ENCODE results near the gene LRIG3. TPM values are rescaled to one million over a fixed set of nuclear protein-coding genes. Genes with fewer than 3 reads are reported as not detected.

LRIG3 gene
- total and polyA plus RNA-seq, 2 of the 8 experiments (the other 6 are each of a cell fraction or from before 2014, with no cell fraction given): 6.5 to 9.1 TPM

- H3K27me3 ChIP-seq (replicated peaks in 1 of 4; ENCODE audit: control insufficient read depth in 3 of 4, extremely low read depth in 1 of 4, insufficient read depth in 3 of 4, low read length in 3 of 4): no peaks in the 10 kb centered on the region
- no peak overlapping the region for H3K4me3 ChIP-seq (ENCODE audit: extremely low read depth in 1 of 4, insufficient read depth in 2 of 4, low read depth in 3 of 4, low read length in 4 of 4)
- H3K14ac ChIP-seq (ENCODE audit: insufficient read length): no peak overlapping the region
- H2BK120ac ChIP-seq (replicated peaks; ENCODE audit: low read depth, low read length): no peak overlapping the region
- H4K91ac ChIP-seq (replicated peaks; ENCODE audit: insufficient read length, low read length): no peak overlapping the region
- no peak overlapping the region for H3K27ac ChIP-seq (ENCODE audit: low read depth, low read length)
- no peak overlapping the region for H2BK15ac ChIP-seq (ENCODE audit: low read length)
- no peak overlapping the region for H3K56ac ChIP-seq (replicated peaks; ENCODE audit: insufficient read length, low read depth, low read length)
- ChIA-PET CTCF (ENCODE audit: partially characterized antibody) (no interaction called here), POLR2A (ENCODE audit: partially characterized antibody) (no interaction called here)
- H3K9me3 ChIP-seq (ENCODE audit: insufficient read depth in 2 of 2, low read depth in 1 of 2, low read length in 1 of 2): no peaks in the 10 kb centered on the region
- H3K23me2 ChIP-seq (ENCODE audit: low read depth, low read length): no peaks in the 10 kb centered on the region
- no peak overlapping the region for H4K8ac ChIP-seq (ENCODE audit: extremely low read depth, insufficient read depth, low read length)
- no peak overlapping the region for H3K23ac ChIP-seq (ENCODE audit: insufficient read length)
- H3K36me3 ChIP-seq (ENCODE audit: control insufficient read depth in 2 of 4, insufficient read depth in 4 of 4, low read length in 3 of 4): no peaks in the 10 kb centered on the region
- H2AK5ac ChIP-seq (ENCODE audit: low read depth, low read length): no peak overlapping the region
- no peak for TF ChIP-seq GTF2F1 (IDR thresholded peaks at IDR 0.05; ENCODE audit: borderline replicate concordance, low read depth, low read length)
- no peak for TF ChIP-seq GABPA (IDR thresholded peaks at IDR 0.05; ENCODE audit: borderline replicate concordance, insufficient read depth, low read length)
- TF ChIP-seq E2F6 (IDR thresholded peaks at IDR 0.05): no peak
- DNase-seq (ENCODE audit: low read depth in 1 of 2, low spot score in 2 of 2): no peak
- H2AFZ ChIP-seq (ENCODE audit: low read length): no peak overlapping the region
- no peak overlapping the region for H3K4ac ChIP-seq (replicated peaks; ENCODE audit: insufficient read length, low read depth, low read length)
- peaks cover 0 to 8% (median 2%) of the 10 kb centered on the region in 4 experiments; a peak in 3 of 7 replicates for H3K4me1 ChIP-seq (replicated peaks in 1 of 4; ENCODE audit: control insufficient read depth in 3 of 4, insufficient read depth in 4 of 4, low read length in 3 of 4)
- H2BK20ac ChIP-seq (ENCODE audit: low read length): no peak overlapping the region
- H3K79me2 ChIP-seq (ENCODE audit: control insufficient read depth in 1 of 2, insufficient read depth in 2 of 2, low read length in 2 of 2): no peaks in the 10 kb centered on the region
- H2BK12ac ChIP-seq (ENCODE audit: low read depth, low read length): no peak overlapping the region
- WGBS, 2 experiments (ENCODE audit: extremely low coverage in 1 of 2, insufficient coverage in 1 of 2, insufficient read length in 1 of 2, insufficient replicate concordance in 2 of 2, low coverage in 1 of 2, low lambda C conversion rate in 2 of 2, missing lambda C conversion rate in 1 of 2): 87% methylated on average over 4 of the region's 4 CpGs; no CpG with 5 or more reads in 1 of the 2 experiments
- FAIRE-seq: no peak
- H4K20me1 ChIP-seq (replicated peaks in 1 of 2; ENCODE audit: control insufficient read depth in 1 of 2, insufficient read depth in 2 of 2, low read length in 2 of 2): no peaks in the 10 kb centered on the region
- no peaks in the 10 kb centered on the region for H3K79me1 ChIP-seq (ENCODE audit: low read depth, low read length)
- no peak overlapping the region for H3K9ac ChIP-seq (replicated peaks in 1 of 4; ENCODE audit: extremely low read depth in 1 of 4, low read depth in 3 of 4, low read length in 3 of 4)
- no peak overlapping the region for H3K18ac ChIP-seq (ENCODE audit: extremely low read depth, low read length)
- no peak overlapping the region for H3K4me2 ChIP-seq (ENCODE audit: insufficient read depth in 1 of 2, low read depth in 2 of 2, low read length in 2 of 2)
- H4K5ac ChIP-seq (ENCODE audit: insufficient read length, low read depth, low read length): no peak overlapping the region
- no peak overlapping the region for H2BK5ac ChIP-seq (ENCODE audit: low read depth, low read length)
These were observed 76.1 kb downstream of the LRIG3 start for GRCh38 chr12:58844161-58844560.
